H9 (cell line): ENCODE measurements around the gene CD300C. TPM values are rescaled to one million over a fixed set of nuclear protein-coding genes. Genes with fewer than 3 reads are reported as not detected.
"Not testable (repeated sequence)": the region's sequence is repeated elsewhere in the genome, so short reads cannot be mapped to it uniquely, and the experiment has no call there.

ENCODE experiments used
- DNase-seq: peaks from one replicate; pipeline ENCODE4 v3.0.0-alpha.2; 2017
- H2AFZ ChIP-seq: one replicate; pipeline ENCODE4 v1.6.1; 2013; ENCODE audit warnings: mild to moderate bottlenecking, low read length, control low read depth, moderate library complexity
- H2AK5ac ChIP-seq: 2 replicates; pipeline ENCODE4 v1.6.1; 2013; ENCODE audit warnings: low read length, control low read depth, mixed read lengths; ENCODE audit not compliant: insufficient read length
- H2BK120ac ChIP-seq: one replicate; pipeline ENCODE4 v1.6.1; 2013; ENCODE audit warnings: low read depth, mild to moderate bottlenecking, low read length, control low read depth, inconsistent platforms; ENCODE audit not compliant: poor library complexity, severe bottlenecking
- H2BK12ac ChIP-seq: 2 replicates; pipeline ENCODE4 v1.6.1; 2013; ENCODE audit warnings: low read length, control low read depth, mixed read lengths, low read depth; ENCODE audit not compliant: insufficient read length
- H2BK15ac ChIP-seq: 2 replicates; pipeline ENCODE4 v1.6.1; 2013; ENCODE audit warnings: low read depth, low read length, control low read depth
- H2BK20ac ChIP-seq: one replicate; pipeline ENCODE4 v1.6.1; 2013; ENCODE audit warnings: low read depth, mild to moderate bottlenecking, low read length, control low read depth, inconsistent platforms; ENCODE audit not compliant: poor library complexity, severe bottlenecking
- H2BK5ac ChIP-seq: 2 replicates; pipeline ENCODE4 v1.6.1; 2013; ENCODE audit warnings: low read length, control low read depth, mixed read lengths; ENCODE audit not compliant: insufficient read length
- H3K14ac ChIP-seq: 2 replicates; pipeline ENCODE4 v1.6.1; 2013; ENCODE audit warnings: low read length, control low read depth; ENCODE audit not compliant: insufficient read depth
- H3K18ac ChIP-seq: 2 replicates; pipeline ENCODE4 v1.6.1; 2013; ENCODE audit warnings: low read depth, mild to moderate bottlenecking, mixed read lengths, low read length, control low read depth; ENCODE audit not compliant: insufficient read length
- H3K23ac ChIP-seq: 2 replicates; pipeline ENCODE4 v1.6.1; 2013; ENCODE audit warnings: low read length, control low read depth, mixed read lengths, low read depth; ENCODE audit not compliant: insufficient read length
- H3K23me2 ChIP-seq: 2 replicates; pipeline ENCODE4 v1.6.1; 2013; ENCODE audit warnings: low read depth, mild to moderate bottlenecking, mixed read lengths, low read length, control low read depth; ENCODE audit not compliant: insufficient read length, poor library complexity, severe bottlenecking
- H3K27ac ChIP-seq: 2 replicates; pipeline ENCODE4 v1.5.1; 2013; ENCODE audit warnings: low read length, control low read depth, mixed read lengths, low read depth; ENCODE audit not compliant: insufficient read length
- H3K27me3 ChIP-seq: 2 replicates; pipeline ENCODE4 v1.6.1; 2013; ENCODE audit warnings: low read length, control low read depth, inconsistent platforms; ENCODE audit not compliant: insufficient read depth
- H3K4ac ChIP-seq: 2 replicates; pipeline ENCODE4 v1.6.1; 2013; ENCODE audit warnings: low read depth, mild to moderate bottlenecking, control low read depth, inconsistent platforms, low read length, moderate library complexity
- H3K4me1 ChIP-seq: 2 replicates; pipeline ENCODE4 v1.6.1; 2013; ENCODE audit warnings: low read length, control low read depth, inconsistent platforms; ENCODE audit not compliant: insufficient read depth
- H3K4me2 ChIP-seq: 2 replicates; pipeline ENCODE4 v1.6.1; 2013; ENCODE audit warnings: low read length, control low read depth, mixed read lengths; ENCODE audit not compliant: insufficient read length, insufficient read depth
- H3K56ac ChIP-seq: 2 replicates; pipeline ENCODE4 v1.6.1; 2013; ENCODE audit warnings: low read depth, mild to moderate bottlenecking, mixed read lengths, low read length, control low read depth; ENCODE audit not compliant: insufficient read length
- H3K79me1 ChIP-seq: 2 replicates; pipeline ENCODE4 v1.6.1; 2013; ENCODE audit warnings: low read depth, mild to moderate bottlenecking, moderate library complexity, low read length, control low read depth, inconsistent platforms; ENCODE audit not compliant: insufficient read depth, poor library complexity, severe bottlenecking
- H3K79me2 ChIP-seq: 2 replicates; pipeline ENCODE4 v1.6.1; 2013; ENCODE audit warnings: low read length, control low read depth, inconsistent platforms; ENCODE audit not compliant: insufficient read depth
- H3K9ac ChIP-seq: 2 replicates; pipeline ENCODE4 v1.6.1; 2013; ENCODE audit warnings: low read length, control low read depth, mixed read lengths; ENCODE audit not compliant: insufficient read length; ENCODE audit errors: extremely low read depth
- H3K9me3 ChIP-seq: one replicate; pipeline ENCODE4 v1.6.1; 2013; ENCODE audit warnings: low read depth, low read length, inconsistent platforms; ENCODE audit not compliant: control insufficient read depth
- H3T11ph ChIP-seq: one replicate; pipeline ENCODE4 v1.6.1; 2013; ENCODE audit warnings: mild to moderate bottlenecking, low read length, control low read depth, inconsistent platforms
- H4K20me1 ChIP-seq: one replicate; pipeline ENCODE4 v1.6.1; 2013; ENCODE audit not compliant: control insufficient read depth, insufficient read length, insufficient read depth
- H4K5ac ChIP-seq: 2 replicates; pipeline ENCODE4 v1.6.1; 2013; ENCODE audit warnings: low read depth, mild to moderate bottlenecking, mixed read lengths, low read length, control low read depth; ENCODE audit not compliant: insufficient read length
- H4K8ac ChIP-seq: replicated peaks from 2 replicates; pipeline ENCODE4 v1.6.1; 2013; ENCODE audit warnings: low read length, control low read depth, mixed read lengths, low read depth; ENCODE audit not compliant: insufficient read length
- H4K91ac ChIP-seq: 2 replicates; pipeline ENCODE4 v1.6.1; 2013; ENCODE audit warnings: low read depth, mild to moderate bottlenecking, moderate library complexity, mixed read lengths, low read length, control low read depth; ENCODE audit not compliant: insufficient read length
- H3K27ac Mint-ChIP-seq, 3 experiments: 2 replicates in 2 of 3; 3 replicates in 1 of 3; pipeline ENCODE4 v1.8.0; 2020 to 2021; ENCODE audit warnings: mixed read lengths in 3 of 3, mild to moderate bottlenecking in 1 of 3, moderate library complexity in 1 of 3
- H3K27me3 Mint-ChIP-seq: 2 replicates; pipeline ENCODE4 v1.8.0; 2021; ENCODE audit warnings: low read depth, mild to moderate bottlenecking, moderate library complexity, mixed read lengths
- H3K36me3 Mint-ChIP-seq, 3 experiments: 2 replicates in 2 of 3; 3 replicates in 1 of 3; pipeline ENCODE4 v1.8.0; 2020 to 2021; ENCODE audit warnings: low read depth in 3 of 3, mixed read lengths in 3 of 3; ENCODE audit not compliant: insufficient read depth in 1 of 3
- H3K4me1 Mint-ChIP-seq, 2 experiments: 2 replicates each; pipeline ENCODE4 v1.8.0; 2020; ENCODE audit warnings: mixed read lengths in 2 of 2
- H3K4me3 Mint-ChIP-seq, 2 experiments: 2 replicates in 1 of 2; 3 replicates in 1 of 2; pipeline ENCODE4 v1.8.0; 2020 to 2021; ENCODE audit warnings: mild to moderate bottlenecking in 2 of 2, mixed read lengths in 2 of 2, moderate library complexity in 1 of 2
- H3K9me3 Mint-ChIP-seq, 2 experiments: 2 replicates in 1 of 2; 3 replicates in 1 of 2; pipeline ENCODE4 v1.8.0; 2020; ENCODE audit warnings: mild to moderate bottlenecking in 2 of 2, mixed read lengths in 2 of 2, moderate library complexity in 1 of 2
- WGBS: extraction: QIAGEN DNeasy Blood & Tissue Kit; methylation state at CpG from one replicate; pipeline ENCODE4 v1.1.7; 2013; ENCODE audit warnings: missing lambda C conversion rate, low lambda C conversion rate, mixed read lengths; ENCODE audit not compliant: insufficient read length; ENCODE audit errors: extremely low coverage; 5-methylcytosine and 5-hydroxymethylcytosine counted together
- total RNA-seq: library from RNA; stranded (reverse); gene quantifications from 2 replicates; pipeline ENCODE4 v1.2.1, GENCODE V29; 2021
- TF ChIP-seq, protein P1 (sequence below): fragments of 200-600 bp; sonication (generic); conservative IDR thresholded peaks from 3 replicates; pipeline ENCODE4 v1.8.0; 2021; ENCODE audit warnings: antibody characterized with exemption, mild to moderate bottlenecking

CD300C gene
- total RNA-seq, 1 experiment from 2014 or later = not detected

DNA sequence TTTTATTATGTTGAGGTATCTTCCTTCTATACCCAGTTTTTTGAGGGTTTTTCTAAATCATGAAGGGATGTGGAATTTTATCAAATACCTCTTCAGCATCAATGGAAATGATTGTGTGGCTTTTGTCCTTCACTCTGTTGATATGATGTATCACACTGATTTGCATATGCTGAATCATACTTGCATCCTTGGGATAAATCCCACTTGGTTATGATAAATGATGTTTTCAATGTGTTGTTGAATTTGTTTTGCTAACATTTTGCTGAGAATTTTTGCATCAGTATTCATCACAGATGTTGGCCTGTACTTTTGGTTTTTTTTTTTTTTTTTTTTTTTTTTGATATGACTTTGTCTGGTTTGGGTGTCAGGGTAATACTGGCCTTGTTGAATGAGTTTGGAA, 37.8 kb downstream of the CD300C start:
- H3K23ac ChIP-seq = no peak overlapping the region
- H3K4ac ChIP-seq = no peak overlapping the region
- H2BK15ac ChIP-seq = no peak overlapping the region
- H3K79me1 ChIP-seq = no peaks in the 10 kb centered on the region
- no peak overlapping the region for H2BK12ac ChIP-seq
- no peak overlapping the region for H3K4me2 ChIP-seq
- no peak overlapping the region for H2AFZ ChIP-seq
- H2BK20ac ChIP-seq = no peak overlapping the region
- H3K9me3 Mint-ChIP-seq = no peaks in the 10 kb centered on the region
- H2BK5ac ChIP-seq = no peak overlapping the region
- no peaks in the 10 kb centered on the region for H3K79me2 ChIP-seq
- no peak overlapping the region for H4K8ac ChIP-seq
- TF ChIP-seq, protein P1, sequence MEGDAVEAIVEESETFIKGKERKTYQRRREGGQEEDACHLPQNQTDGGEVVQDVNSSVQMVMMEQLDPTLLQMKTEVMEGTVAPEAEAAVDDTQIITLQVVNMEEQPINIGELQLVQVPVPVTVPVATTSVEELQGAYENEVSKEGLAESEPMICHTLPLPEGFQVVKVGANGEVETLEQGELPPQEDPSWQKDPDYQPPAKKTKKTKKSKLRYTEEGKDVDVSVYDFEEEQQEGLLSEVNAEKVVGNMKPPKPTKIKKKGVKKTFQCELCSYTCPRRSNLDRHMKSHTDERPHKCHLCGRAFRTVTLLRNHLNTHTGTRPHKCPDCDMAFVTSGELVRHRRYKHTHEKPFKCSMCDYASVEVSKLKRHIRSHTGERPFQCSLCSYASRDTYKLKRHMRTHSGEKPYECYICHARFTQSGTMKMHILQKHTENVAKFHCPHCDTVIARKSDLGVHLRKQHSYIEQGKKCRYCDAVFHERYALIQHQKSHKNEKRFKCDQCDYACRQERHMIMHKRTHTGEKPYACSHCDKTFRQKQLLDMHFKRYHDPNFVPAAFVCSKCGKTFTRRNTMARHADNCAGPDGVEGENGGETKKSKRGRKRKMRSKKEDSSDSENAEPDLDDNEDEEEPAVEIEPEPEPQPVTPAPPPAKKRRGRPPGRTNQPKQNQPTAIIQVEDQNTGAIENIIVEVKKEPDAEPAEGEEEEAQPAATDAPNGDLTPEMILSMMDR = no peak
- H3T11ph ChIP-seq = no peak overlapping the region
- no peak overlapping the region for H2AK5ac ChIP-seq
- H3K4me1 Mint-ChIP-seq = no peaks in the 10 kb centered on the region
- no peak for DNase-seq
- no peak overlapping the region for H3K27ac Mint-ChIP-seq
- H3K23me2 ChIP-seq = no peaks in the 10 kb centered on the region
- H3K56ac ChIP-seq = no peak overlapping the region
- no peak overlapping the region for H4K5ac ChIP-seq
- H3K14ac ChIP-seq = no peak overlapping the region
- H4K20me1 ChIP-seq = no peaks in the 10 kb centered on the region
- no peak overlapping the region for H3K9ac ChIP-seq
- peaks cover 27% of the 10 kb centered on the region for H3K27me3 Mint-ChIP-seq
- H3K9me3 ChIP-seq = no peaks in the 10 kb centered on the region
- no peaks in the 10 kb centered on the region for H3K36me3 Mint-ChIP-seq
- H3K27ac ChIP-seq = no peak overlapping the region
- no peaks in the 10 kb centered on the region for H3K27me3 ChIP-seq
- H3K4me1 ChIP-seq = no peaks in the 10 kb centered on the region
- H3K4me3 Mint-ChIP-seq = no peak overlapping the region
- H4K91ac ChIP-seq = no peak overlapping the region
- H3K18ac ChIP-seq = no peak overlapping the region
- H2BK120ac ChIP-seq = no peak overlapping the region

DNA sequence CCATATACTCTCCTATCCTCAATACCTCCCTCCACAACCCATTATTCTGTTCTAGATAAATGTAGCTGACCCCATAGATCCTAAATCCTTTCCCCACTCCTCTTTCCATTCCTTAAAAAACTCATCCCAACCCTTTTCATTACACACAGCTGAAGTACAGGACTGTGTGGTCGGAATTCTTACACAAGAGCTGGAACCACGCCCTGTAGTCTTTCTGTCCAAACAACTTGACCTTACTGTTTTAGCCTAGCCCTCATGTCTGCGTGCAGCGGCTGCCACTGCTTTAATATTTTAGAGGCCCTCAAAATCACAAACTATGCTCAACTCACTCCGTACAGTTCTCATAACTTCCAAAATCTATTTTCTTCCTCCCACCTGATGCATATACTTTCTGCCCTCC, 42.0 kb downstream of the CD300C start:
- not testable (repeated sequence) for H3K23ac ChIP-seq, H3K27me3 ChIP-seq, H3K56ac ChIP-seq, DNase-seq, H3K9ac ChIP-seq, H3K36me3 Mint-ChIP-seq, H3K9me3 Mint-ChIP-seq, H3K23me2 ChIP-seq, H2BK120ac ChIP-seq, H2AK5ac ChIP-seq, H3K4me1 Mint-ChIP-seq, H2BK15ac ChIP-seq, H3K27ac ChIP-seq, H3K4ac ChIP-seq, H3K18ac ChIP-seq, H2BK20ac ChIP-seq, H3K4me2 ChIP-seq, H3K4me1 ChIP-seq, H4K8ac ChIP-seq, H3K27ac Mint-ChIP-seq, H4K5ac ChIP-seq, H4K91ac ChIP-seq, H3K79me1 ChIP-seq, H3K79me2 ChIP-seq, H3K14ac ChIP-seq, H3T11ph ChIP-seq, H2AFZ ChIP-seq, H2BK12ac ChIP-seq, H3K9me3 ChIP-seq, H3K4me3 Mint-ChIP-seq, H2BK5ac ChIP-seq, H4K20me1 ChIP-seq
- WGBS = no CpG with 5 or more reads among the region's 5 CpGs
- peaks cover 11% of the 10 kb centered on the region for H3K27me3 Mint-ChIP-seq
